Activated T-helper 1 cell treated with anti-CD3 and anti-CD28 coated beads, Interleukin-12 subunit alpha, Interleukin-12 subunit beta, Interleukin-2, Interleukin-4 antibody, amounts not matched to agents 30 ng/mL and 10 ng/mL and 1 ng/mL, durations not matched to agents 14 hours and 24 hours and 36 hours (primary cell): ENCODE results near the gene VSTM2B. TPM values are rescaled to one million over a fixed set of nuclear protein-coding genes. Genes with fewer than 3 reads are reported as not detected.
"Not testable (repeated sequence)": the region's sequence is repeated elsewhere in the genome, so short reads cannot be mapped to it uniquely, and the experiment has no call there.

Experiments
- DNase-seq: peaks from one replicate; pipeline ENCODE4 v3.0.0; 2021; ENCODE audit warnings: low spot score
- H3K27ac Mint-ChIP-seq: one replicate; pipeline ENCODE4 v1.8.0; 2021; ENCODE audit warnings: mild to moderate bottlenecking, mixed read lengths
- H3K27me3 Mint-ChIP-seq: one replicate; pipeline ENCODE4 v1.8.0; 2022; ENCODE audit warnings: mild to moderate bottlenecking, moderate library complexity, mixed read lengths; ENCODE audit not compliant: insufficient read depth
- H3K36me3 Mint-ChIP-seq: one replicate; pipeline ENCODE4 v1.8.0; 2021; ENCODE audit warnings: low read depth, mixed read lengths
- H3K4me1 Mint-ChIP-seq: one replicate; pipeline ENCODE4 v1.8.0; 2021; ENCODE audit warnings: low read depth, mixed read lengths
- H3K4me3 Mint-ChIP-seq: one replicate; pipeline ENCODE4 v1.8.0; 2021; ENCODE audit warnings: mild to moderate bottlenecking, moderate library complexity, mixed read lengths
- H3K9me3 Mint-ChIP-seq: one replicate; pipeline ENCODE4 v1.8.0; 2021; ENCODE audit warnings: mixed read lengths
- intact Hi-C: fragments of 100-400 bp; cut with micrococcal nuclease; formaldehyde crosslinking; loops from one replicate; pipeline ENCODE4 v1.15.1; 2024
- total RNA-seq: library from RNA; stranded (reverse); gene quantifications from 2 replicates; pipeline ENCODE4 v1.2.3, GENCODE V29; 2022

The VSTM2B gene
- total RNA-seq, 1 donor from 2014 or later: not detected

- Mint-ChIP-seq H3K9me3 (no peaks in the 10 kb centered on the region), H3K4me1 (no peaks in the 10 kb centered on the region), H3K36me3 (no peaks in the 10 kb centered on the region), H3K27ac (no peak overlapping the region), H3K27me3 (peaks cover 3% of the 10 kb centered on the region), H3K4me3 (no peak overlapping the region)
- intact Hi-C loops: no loop called here
- no peak for DNase-seq
Observed at GRCh38 chr19:29542327-29542726, 16.5 kb downstream of the VSTM2B start.

- DNase-seq: no peak
- Mint-ChIP-seq H3K27ac (no peak overlapping the region), H3K4me3 (no peak overlapping the region), H3K36me3 (no peaks in the 10 kb centered on the region), H3K27me3 (peaks cover 4% of the 10 kb centered on the region), H3K4me1 (no peaks in the 10 kb centered on the region), H3K9me3 (no peaks in the 10 kb centered on the region)
- intact Hi-C loops: no loop called here
Observed at GRCh38 chr19:29542776-29543175, 17.0 kb downstream of the VSTM2B start.

- no peak overlapping the region for H3K27ac Mint-ChIP-seq
- H3K27me3 Mint-ChIP-seq: peaks cover 4% of the 10 kb centered on the region
- intact Hi-C loops: no loop called here
- H3K36me3 Mint-ChIP-seq: no peaks in the 10 kb centered on the region
- no peak overlapping the region for H3K4me3 Mint-ChIP-seq
- H3K9me3 Mint-ChIP-seq: no peaks in the 10 kb centered on the region
- DNase-seq: no peak
- no peaks in the 10 kb centered on the region for H3K4me1 Mint-ChIP-seq
Observed at GRCh38 chr19:29543381-29543780, 17.6 kb downstream of the VSTM2B start.

GRCh38 chr19:29544656-29545360 is 19.0 kb downstream of the VSTM2B start:
- H3K4me3 Mint-ChIP-seq: no peak overlapping the region
- H3K9me3 Mint-ChIP-seq: no peaks in the 10 kb centered on the region
- peaks cover 3% of the 10 kb centered on the region for H3K27me3 Mint-ChIP-seq
- no peaks in the 10 kb centered on the region for H3K4me1 Mint-ChIP-seq
- DNase-seq: no peak
- no peaks in the 10 kb centered on the region for H3K36me3 Mint-ChIP-seq
- H3K27ac Mint-ChIP-seq: no peak overlapping the region
- intact Hi-C loops: no loop called here

GRCh38 chr19:29545447-29545846 is 19.7 kb downstream of the VSTM2B start:
- H3K36me3 Mint-ChIP-seq, H3K27ac Mint-ChIP-seq, H3K4me1 Mint-ChIP-seq, H3K27me3 Mint-ChIP-seq, DNase-seq, H3K9me3 Mint-ChIP-seq, H3K4me3 Mint-ChIP-seq, intact Hi-C loops: not testable (repeated sequence)

- no peaks in the 10 kb centered on the region for H3K9me3 Mint-ChIP-seq
- no peak overlapping the region for H3K27ac Mint-ChIP-seq
- H3K36me3 Mint-ChIP-seq: no peaks in the 10 kb centered on the region
- no peaks in the 10 kb centered on the region for H3K4me1 Mint-ChIP-seq
- H3K4me3 Mint-ChIP-seq: no peak overlapping the region
- DNase-seq: no peak
- peaks cover 3% of the 10 kb centered on the region for H3K27me3 Mint-ChIP-seq
- intact Hi-C loops: no loop called here
Observed at GRCh38 chr19:29545866-29546582, 20.2 kb downstream of the VSTM2B start.

- no peaks in the 10 kb centered on the region for H3K9me3 Mint-ChIP-seq
Observed at GRCh38 chr19:29546583-29547190, 20.9 kb downstream of the VSTM2B start.

GRCh38 chr19:29547361-29547960 is 21.7 kb downstream of the VSTM2B start:
- Mint-ChIP-seq H3K27me3 (peaks cover 3% of the 10 kb centered on the region), H3K27ac (no peak overlapping the region), H3K4me3 (no peak overlapping the region), H3K9me3 (no peaks in the 10 kb centered on the region), H3K36me3 (no peaks in the 10 kb centered on the region), H3K4me1 (no peaks in the 10 kb centered on the region)
- intact Hi-C loops: no loop called here
- no peak for DNase-seq

More at GRCh38 chr19:29546583-29547190, 20.9 kb downstream of the VSTM2B start:
- Mint-ChIP-seq H3K4me1 (no peaks in the 10 kb centered on the region), H3K36me3 (no peaks in the 10 kb centered on the region), H3K27ac (no peak overlapping the region), H3K27me3 (peaks cover 3% of the 10 kb centered on the region), H3K4me3 (no peak overlapping the region)
- intact Hi-C loops: no loop called here
- DNase-seq: no peak

GRCh38 chr19:29547981-29548380 is 22.2 kb downstream of the VSTM2B start:
- no peaks in the 10 kb centered on the region for H3K4me1 Mint-ChIP-seq
- H3K4me3 Mint-ChIP-seq: no peak overlapping the region
- no peak overlapping the region for H3K27ac Mint-ChIP-seq
- DNase-seq: no peak
- intact Hi-C loops: no loop called here
- no peaks in the 10 kb centered on the region for H3K36me3 Mint-ChIP-seq
- no peaks in the 10 kb centered on the region for H3K9me3 Mint-ChIP-seq
- H3K27me3 Mint-ChIP-seq: peaks cover 3% of the 10 kb centered on the region

GRCh38 chr19:29548483-29549085 is 22.8 kb downstream of the VSTM2B start:
- peaks cover 3% of the 10 kb centered on the region for H3K27me3 Mint-ChIP-seq
- H3K27ac Mint-ChIP-seq: no peak overlapping the region
- DNase-seq: no peak
- intact Hi-C loops: no loop called here
- no peak overlapping the region for H3K4me3 Mint-ChIP-seq
- H3K4me1 Mint-ChIP-seq: no peaks in the 10 kb centered on the region
- peaks cover 3% of the 10 kb centered on the region for H3K9me3 Mint-ChIP-seq
- H3K36me3 Mint-ChIP-seq: no peaks in the 10 kb centered on the region

GRCh38 chr19:29549105-29550070 is 23.6 kb downstream of the VSTM2B start:
- H3K4me1 Mint-ChIP-seq: no peaks in the 10 kb centered on the region
- no peak overlapping the region for H3K4me3 Mint-ChIP-seq
- intact Hi-C loops: no loop called here
- peaks cover 10% of the 10 kb centered on the region for H3K9me3 Mint-ChIP-seq
- DNase-seq: no peak
- H3K36me3 Mint-ChIP-seq: no peaks in the 10 kb centered on the region
- peaks cover 4% of the 10 kb centered on the region for H3K27me3 Mint-ChIP-seq
- H3K27ac Mint-ChIP-seq: no peak overlapping the region

- H3K9me3 Mint-ChIP-seq: peaks cover 24% of the 10 kb centered on the region
- H3K4me3 Mint-ChIP-seq: no peak overlapping the region
- DNase-seq: no peak
- H3K27ac Mint-ChIP-seq: no peak overlapping the region
- intact Hi-C loops: no loop called here
- H3K27me3 Mint-ChIP-seq: peaks cover 12% of the 10 kb centered on the region
- H3K36me3 Mint-ChIP-seq: no peaks in the 10 kb centered on the region
- H3K4me1 Mint-ChIP-seq: no peaks in the 10 kb centered on the region
Observed at GRCh38 chr19:29550896-29551295, 25.1 kb downstream of the VSTM2B start.
